KG1 (cell line): ENCODE measurements around the gene RASSF8.

Source experiments
- DNase-seq: peaks from one replicate; lab custom pipeline; 2025; lab: John Stamatoyannopoulos, UW

The RASSF8 gene

DNA sequence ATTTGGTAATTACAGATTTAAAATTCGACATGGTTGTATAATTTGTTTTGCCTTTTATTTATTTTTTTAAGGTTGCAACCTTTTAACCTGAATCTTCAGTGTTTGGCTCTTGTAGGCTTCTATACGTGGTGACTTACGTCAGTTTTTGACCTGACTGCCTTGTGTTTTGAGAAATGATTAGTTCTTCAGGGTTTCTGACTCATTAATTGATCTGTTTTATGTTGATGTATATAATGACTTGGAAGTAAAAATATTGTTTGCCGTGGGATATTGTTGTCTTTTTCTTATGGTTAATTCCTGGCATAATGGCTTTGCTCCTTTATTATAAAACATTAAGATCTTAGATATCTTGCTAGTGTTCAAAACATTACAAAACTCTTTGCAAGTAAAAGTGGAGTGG, 2.5 kb downstream of the RASSF8 start:
- no peak for DNase-seq

DNA sequence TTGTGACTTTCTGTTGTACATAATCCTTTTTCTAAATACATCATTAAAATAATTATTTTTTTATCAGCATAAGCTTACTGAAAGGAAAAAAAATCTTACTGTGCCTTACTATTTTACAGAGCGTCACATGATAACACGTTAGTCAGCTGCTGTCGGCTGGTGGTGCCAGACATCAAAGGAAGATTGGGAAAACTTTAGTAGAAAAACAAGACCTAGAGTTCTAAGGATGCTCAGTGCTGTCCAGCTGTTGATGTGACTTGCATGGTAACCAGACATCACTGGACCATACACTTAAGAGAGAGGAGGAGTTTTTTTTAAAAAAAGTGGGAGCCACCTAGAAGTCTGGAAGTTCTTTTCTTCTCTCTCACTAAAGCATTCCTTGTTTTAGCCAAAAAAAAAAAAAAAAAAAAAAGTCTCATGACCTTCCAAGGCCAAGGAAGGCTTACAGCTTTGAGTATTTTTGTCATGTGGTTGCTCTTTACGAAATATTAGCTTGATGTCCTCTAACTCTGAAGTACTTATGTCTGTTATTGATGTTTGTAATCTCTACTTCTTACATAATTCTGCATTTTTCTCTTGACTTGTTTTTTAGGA, 4.5 kb downstream of the RASSF8 start:
- DNase-seq = no peak

DNA sequence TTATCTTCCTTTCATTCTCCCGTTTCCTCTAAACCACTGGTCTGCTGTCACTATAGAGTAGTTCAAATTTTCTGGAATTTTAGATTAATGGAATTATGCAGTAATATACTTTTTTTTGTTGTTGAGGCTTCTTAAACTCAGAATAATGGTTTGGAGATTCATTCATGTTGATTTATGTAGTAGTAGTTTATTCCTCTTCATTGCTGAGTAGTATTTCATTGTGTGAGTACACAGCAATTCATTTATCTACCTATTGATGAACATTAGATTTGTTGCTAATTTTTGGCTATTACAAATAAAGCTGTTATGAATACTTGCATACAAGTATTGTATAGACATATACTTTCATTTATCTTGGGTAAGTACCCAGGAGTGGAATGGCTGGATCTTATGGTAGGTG, 7.2 kb downstream of the RASSF8 start:
- DNase-seq = no peak

DNA sequence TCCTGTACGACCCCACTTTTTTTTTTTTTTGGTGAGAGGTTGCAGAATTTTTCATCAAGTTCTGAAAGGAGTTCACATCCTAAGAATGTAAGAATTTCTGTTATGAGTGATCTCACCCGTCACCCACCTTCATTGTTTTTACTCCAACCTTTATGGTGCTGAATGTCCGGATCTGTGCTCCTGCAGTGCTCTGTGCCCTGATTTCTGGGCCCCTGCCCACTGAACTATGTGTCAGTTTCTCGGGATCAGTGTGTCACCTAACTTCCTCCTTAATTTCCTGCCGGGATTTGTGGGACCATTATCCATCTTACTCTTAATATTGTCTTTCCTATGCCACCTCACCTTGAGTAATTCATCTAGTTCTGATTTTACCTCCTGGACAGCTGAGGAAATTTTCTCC, 11.6 kb downstream of the RASSF8 start:
- no peak for DNase-seq

DNA sequence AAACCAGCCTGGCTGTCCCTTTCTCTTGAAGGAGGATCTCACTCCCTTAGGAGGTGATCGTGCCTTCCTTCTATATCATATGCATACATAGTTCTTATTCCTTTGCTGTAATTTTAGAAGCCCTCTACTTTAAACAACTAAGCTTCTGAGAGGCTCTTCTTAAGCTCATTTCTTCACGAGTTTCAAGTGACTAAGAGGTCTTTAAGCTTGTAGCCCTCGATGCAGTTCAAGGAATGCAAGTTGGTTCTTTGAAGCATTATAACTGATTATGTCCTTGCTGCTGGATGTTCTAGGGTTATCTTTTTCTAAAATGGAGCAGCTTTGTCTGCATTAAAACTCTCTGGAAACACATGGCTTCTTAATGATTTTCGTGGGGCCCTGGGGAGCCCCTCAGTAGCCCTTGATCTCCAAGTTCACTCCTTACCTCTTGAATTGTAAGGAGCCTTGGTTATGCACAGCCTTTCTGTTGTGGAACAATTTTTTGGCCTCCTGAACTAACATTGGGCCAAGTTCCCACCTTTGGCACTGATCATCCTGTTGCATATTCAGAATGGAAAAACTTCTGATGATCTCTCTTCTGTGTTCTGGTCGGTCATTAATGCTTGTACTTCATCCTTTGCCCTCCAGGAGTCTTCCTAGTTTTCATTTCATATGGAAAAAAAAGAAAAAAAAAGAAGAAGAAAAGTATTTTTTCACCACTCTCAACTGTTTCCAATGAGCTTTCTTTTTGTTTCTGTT, 12.6 kb downstream of the RASSF8 start:
- no peak for DNase-seq

DNA sequence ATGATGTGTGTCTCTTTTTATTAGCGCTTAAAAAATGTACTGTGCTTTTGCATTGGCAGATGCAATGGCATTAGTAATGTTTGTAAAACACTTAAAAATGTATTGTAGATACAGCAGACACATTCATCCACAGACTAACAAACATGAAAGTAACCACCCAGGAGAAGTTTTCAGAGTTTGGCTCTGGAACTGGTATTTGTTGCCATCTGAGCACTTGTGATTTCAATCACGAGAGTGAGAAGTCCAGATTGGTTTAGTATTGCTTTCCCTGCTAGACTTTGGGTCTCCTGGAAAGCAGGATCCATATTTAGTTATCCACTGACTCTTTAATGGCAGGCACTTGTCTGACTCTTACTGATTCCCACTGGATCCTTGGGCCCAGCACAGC, 13.2 kb downstream of the RASSF8 start:
- DNase-seq = no peak

DNA sequence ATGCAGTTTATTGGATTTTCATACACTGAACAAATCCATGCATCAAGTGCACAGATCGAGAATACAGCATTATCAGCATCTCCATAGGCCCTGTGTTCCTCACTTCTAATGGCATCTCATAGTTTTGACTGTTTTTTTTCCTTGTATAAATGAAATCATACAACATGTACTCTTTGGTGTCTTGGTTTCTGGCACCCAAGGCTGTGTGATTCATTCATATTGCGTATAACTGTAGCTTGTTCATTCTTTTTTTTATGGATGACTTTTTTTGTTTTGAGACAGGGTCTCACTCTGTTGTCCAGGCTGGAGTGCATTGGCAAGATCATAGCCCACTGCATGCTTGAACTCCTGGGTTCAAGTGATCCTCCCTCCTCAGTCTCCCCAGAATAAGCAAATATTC, 14.3 kb downstream of the RASSF8 start:
- no peak for DNase-seq

DNA sequence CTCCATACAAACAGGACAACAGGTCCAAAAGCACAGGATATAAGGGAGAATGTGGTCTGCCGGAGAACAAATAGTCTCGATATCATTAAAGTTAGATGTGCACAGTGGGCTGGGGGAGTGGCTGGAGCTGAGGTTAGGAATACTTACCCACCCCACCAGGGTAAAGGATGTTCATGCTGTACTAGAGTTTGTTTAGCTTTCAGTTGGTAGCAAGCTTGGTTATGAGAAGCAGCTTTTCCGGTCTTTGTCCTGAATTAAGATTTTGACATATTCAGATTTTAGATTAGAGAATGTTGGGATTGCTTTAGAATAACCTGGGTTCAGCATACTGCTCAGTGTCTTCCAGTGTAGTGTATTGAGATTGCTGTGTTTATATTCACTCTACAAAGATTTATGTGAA, 16.7 kb downstream of the RASSF8 start:
- no peak for DNase-seq

DNA sequence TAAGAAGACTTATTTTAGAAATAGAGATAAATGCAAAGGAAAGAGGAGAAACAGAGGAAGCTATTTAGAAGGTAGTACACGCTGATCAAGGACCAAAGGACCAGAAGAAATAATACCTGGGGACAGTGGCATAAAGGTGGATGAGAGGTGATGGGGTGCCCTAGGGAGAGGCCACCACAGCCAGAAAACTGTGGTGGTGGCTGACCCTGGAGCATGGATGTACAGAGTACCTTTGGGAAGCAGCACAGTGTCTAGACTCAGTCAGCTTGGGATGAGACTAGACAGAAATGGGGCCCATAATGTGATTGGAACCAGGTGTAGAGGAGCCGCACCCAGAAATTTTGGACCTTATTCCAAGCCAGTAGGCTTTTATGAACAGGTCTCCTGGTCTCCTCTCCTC, 17.2 kb downstream of the RASSF8 start:
- DNase-seq = no peak

DNA sequence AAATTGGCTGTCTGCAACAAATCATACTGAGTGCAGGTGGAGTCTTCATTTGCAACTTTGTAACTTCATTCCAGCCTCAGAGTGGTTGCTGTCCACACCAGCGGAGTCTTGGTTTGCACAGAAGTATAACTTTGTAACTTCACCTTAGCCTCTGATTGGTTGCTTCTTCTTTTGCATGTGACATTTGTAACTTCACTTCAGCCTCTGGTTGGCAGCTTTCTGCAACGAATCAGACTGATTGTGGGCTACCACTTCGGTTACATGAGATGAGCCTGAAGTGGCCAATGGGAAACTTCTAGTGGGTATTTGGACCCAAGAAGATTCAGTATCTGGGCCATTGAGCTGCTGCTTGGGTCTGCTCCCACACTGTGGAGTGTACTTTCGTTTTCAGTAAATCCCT, 17.8 kb downstream of the RASSF8 start:
- DNase-seq = no peak

DNA sequence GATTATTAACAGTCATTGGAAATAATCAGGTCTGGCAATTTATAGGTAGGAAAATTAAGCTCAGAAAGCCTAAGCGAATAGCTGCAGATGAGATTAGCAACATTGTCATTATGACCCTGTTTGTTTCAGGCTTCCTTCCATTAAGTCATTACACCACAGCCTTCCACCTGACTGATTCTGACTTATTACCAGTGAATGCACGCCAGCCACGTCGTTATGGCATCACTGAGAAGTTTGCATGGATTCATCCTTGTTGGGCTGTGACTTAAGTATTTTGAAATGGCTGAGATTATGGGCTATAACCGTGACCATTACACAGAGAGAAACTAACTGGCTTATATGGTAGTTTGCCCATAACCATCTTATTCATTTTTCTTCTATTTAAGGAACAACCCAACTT, 18.6 kb downstream of the RASSF8 start:
- DNase-seq = no peak

DNA sequence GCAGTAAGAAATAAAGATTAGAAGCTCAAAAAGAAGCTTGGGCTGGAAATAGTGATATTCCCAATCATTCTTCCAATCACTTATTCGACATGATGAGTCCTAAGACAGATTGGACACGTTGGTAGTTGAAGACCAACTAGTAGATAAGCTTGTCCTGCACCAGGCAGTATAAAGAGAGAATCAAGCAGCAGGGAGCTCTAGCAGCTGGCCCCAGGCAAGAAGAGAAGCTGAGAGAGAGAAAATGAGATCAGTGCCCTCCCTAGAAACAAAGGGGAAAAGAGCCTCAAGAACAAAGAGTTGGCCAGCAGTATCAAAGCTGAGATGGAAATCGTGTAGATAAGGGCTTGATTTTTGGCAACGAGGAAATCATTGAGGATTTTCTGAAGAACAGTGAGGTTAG, 20.6 kb downstream of the RASSF8 start:
- no peak for DNase-seq

DNA sequence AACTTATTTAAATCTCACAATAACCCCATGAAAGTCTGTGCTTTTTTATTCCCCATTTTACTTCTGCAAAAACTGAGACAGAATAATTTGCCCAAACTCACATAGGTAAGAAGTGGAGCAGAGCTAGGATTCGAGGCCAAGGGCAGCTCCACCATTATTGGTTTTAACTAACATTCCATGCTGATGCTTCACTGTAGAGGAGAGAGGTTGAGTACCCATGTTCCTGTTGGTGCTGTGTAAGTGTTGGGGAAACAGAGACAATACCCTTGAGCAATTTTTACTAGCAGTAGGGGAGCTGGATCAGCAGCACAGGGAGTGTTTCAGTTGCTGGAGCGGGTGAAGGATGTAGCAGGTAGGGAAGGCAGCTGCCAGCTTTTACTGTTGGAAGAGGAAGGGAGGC, 21.1 kb downstream of the RASSF8 start:
- no peak for DNase-seq

DNA sequence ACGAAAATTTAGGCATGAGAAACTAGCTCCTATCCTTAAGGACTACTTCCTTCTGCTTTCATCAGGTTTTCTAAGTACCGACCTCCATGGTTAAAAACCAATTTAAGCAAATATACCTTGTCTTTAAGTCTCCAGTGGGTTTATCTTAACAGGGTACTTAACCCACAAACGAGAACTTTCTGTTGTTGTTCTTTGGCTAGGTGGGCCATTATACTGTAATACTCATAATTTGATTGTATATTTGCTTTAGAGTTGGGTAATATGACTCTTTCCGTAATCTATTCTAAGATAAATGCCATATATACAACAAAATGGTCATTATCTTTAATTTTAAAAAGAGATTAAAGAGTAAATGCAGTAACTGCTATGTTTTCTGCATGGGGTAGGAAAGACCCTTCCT, 21.6 kb downstream of the RASSF8 start:
- DNase-seq = no peak

DNA sequence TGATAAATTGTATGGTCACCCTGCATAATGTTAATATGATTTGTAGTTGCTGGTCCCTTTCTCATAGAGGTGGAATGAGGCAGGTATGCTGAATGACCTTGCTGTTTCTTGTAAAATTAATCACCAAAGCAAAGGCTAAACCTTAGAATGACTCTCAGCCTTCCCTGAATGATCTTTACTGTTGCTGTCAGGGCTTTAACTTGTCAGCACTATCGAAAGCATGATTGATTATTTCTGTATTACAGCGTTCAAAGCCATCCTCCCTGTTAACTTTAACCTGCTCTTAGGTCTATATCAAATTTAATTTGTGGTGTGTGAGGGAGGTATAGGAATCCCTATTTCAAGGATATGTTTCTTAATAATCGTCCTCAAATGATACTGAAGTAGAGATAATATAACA, 23.1 kb downstream of the RASSF8 start:
- DNase-seq = no peak

DNA sequence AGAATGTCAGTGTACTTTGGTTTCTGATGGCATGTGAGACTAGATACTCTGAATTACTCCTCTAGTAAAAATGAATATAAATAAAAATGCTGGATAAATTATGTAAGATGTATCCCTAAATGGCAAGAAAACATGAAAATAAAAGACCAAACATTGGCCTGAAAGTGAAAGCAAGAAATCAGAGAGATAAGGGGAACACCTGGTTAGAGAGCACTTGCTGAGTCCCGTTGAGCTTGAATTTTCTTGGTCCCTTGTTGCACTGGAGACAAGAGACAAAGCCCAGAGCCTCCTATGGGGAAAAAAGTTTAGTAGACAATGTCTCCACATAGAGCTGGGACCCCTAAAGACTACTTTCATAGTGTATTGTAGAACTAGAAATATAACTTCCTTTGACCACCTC, 23.9 kb downstream of the RASSF8 start:
- no peak for DNase-seq

DNA sequence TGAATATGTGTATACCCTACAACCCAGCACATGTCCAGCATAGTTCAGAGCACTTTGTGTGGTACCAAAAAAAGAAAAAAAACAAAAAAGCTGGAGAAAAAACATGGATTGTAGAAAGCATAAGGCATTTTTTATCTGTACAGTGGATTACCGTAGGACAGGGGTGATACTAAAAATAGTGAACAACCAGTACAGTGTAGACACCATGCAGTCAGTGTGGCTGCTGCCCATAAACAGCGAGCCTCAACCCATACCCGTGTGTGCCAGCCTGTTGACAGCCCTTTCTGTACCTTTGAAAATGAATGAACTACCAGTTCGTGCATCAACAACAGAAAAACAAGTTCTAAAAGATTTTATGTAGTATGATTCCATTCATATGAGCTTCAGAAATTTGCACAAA, 25.1 kb downstream of the RASSF8 start:
- no peak for DNase-seq

DNA sequence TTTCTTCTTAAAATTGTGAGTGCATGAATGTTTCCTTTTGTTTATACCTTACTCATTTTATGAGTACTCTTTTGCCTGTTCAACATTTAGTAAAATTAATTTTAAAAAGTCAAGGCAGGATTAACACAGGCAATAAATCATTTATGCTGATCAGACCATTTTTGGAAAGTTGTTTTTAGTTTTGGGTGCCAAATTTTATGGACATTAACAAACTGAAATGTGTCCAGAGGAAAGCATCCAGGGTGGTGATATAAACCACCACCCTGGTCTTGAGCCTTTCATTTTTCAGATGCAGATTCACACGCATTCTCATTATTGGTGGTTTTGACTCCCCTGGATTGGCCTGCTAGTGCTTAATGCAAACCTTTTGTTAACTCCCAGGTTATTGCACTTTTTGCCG, 26.3 kb downstream of the RASSF8 start:
- no peak for DNase-seq

DNA sequence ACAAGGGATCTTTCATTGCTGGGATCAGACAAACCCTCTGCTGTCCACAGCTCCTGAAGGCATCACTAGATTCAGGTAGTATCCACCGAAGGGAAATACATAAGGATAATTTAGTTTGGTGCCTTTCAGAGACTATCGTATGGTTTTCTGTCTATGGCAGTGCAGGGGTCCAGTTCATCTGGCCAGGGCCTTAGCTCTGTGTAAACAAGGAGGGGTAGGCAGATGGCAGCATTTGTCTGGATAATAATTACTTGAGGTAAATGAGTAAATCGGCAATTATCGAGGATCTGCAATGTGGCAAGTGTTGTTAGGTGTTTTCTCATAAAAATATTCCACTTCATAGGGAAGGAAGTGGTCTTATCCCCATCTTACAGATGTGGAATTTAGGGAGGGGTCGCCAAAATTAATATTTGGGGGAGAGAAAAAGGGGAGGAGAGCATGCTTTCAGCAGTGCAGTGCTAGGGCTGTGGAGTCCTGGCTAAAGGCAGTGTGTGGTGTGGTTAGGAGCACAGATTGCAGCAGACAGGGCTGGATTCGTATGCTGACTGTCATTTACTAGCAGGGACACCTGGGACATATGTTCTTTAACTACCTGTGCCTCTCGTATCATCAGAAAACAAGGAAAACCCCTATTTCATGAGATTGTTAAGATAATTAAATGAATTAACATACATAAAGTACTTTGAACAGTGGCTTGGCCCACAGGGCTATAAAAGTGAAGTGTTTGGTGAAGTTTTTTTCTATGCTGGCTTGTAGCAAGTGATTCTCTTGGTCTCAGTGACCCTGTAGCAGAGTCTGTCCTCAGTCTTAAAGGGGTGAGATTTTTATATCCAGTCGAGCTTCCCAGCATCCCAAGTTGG, 27.1 kb downstream of the RASSF8 start:
- DNase-seq = no peak

DNA sequence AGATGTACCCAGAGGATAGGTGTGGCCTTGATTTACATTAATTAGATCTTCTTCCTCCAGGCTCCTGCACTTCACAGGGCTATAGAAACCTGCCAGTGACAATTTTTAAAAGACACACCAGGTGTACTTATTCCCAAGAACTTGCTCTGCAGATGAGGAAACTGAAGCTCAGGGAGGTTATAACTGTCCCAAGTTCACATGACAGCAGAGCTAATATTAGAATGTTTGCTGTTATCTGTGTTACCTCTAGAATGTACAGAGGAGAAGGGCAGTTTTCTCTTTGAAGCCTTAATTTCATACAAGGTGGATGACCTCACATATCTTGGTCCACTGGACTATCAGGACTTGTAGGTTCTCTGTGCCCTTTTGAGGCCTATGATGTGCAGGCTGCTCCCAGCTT, 27.7 kb downstream of the RASSF8 start:
- no peak for DNase-seq

DNA sequence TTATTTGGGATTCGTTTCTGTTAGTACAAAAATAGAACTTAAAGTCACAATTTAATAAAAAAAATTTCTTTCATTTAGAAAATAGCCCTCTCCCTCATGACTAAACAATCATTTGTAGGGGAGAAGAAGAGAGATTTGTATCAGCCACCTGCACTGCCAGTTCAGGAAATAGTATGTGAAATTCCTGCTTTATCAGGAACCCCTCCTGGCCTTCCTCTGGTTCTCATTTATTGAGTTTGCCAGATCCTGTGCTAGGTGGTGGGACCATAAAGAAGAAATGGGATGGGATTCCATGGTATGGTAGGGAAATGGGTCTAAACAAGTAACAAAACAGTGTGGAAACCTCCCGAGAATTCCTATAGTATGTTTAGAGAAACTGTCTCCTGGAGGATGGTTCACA, 30.0 kb downstream of the RASSF8 start:
- no peak for DNase-seq

DNA sequence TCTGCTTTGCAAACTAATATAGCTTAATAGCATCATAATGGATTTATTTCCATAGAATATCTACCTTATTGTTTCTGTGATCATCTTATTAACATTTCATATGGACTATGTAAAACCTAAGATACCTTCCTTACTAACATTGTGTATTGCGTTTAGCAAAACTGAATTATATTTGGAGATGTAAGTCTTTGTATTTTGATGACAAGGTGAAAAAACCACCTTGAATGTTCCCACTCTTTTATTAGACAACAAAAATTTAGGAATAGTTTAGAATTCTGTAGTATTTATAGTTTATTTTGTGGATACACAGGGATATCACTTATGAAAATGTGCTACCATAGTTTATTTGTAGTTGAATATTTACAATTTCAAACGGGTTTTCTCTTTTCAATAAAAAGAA, 32.0 kb downstream of the RASSF8 start:
- DNase-seq = no peak

DNA sequence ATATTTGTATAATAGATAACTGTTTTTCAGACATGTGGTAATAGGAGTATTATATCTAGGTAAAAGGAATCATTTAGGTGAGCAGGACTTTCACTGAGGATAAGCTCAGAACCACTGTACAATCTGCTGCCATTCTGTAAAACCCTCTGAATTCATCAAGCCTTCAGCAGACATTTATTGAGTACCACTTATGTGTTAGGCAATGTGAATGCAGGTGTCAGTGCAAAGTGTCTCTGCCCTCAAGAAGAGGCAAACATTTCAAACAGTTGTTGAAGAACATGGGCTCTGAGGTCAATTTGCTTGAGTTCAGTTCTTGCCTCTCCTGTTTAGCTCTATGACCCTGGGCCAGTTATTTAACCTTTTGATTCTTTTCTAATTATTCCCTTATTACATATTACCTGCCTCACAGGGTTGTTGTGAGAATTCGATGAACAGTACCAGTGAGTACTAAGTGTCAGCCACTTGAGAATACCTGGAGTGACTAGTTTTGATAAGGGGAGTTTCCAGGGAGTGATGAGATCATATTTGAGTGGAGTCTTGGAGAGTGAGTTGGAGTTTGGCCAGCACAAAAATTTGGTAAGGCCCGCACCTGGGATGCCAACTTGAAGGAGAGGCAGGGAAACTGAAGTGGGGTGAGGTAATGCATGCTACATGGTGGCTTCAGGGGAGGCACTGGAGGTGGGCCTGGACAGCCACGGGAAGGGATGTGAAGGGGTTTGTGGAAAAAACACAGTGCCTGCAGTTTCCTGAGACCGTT, 33.7 kb downstream of the RASSF8 start:
- no peak for DNase-seq
